ENCODE results near the gene ABCA4.

ABCA4 gene

GRCh38 chr1:94101613-94102525 is 19.1 kb downstream of the ABCA4 start:
- no peak for DNase-seq

- no peak for DNase-seq
Observed at GRCh38 chr1:94100785-94101612, 19.9 kb downstream of the ABCA4 start.

GRCh38 chr1:94100129-94100784 is 20.7 kb downstream of the ABCA4 start:
- DNase-seq = no peak

GRCh38 chr1:94099303-94099702 is 21.6 kb downstream of the ABCA4 start:
- DNase-seq = no peak

- DNase-seq = no peak
Observed at GRCh38 chr1:94098585-94099111, 22.3 kb downstream of the ABCA4 start.

- DNase-seq = no peak
Observed at GRCh38 chr1:94096797-94097549, 24.0 kb downstream of the ABCA4 start.

GRCh38 chr1:94095744-94096469 is 25.0 kb downstream of the ABCA4 start:
- DNase-seq = no peak

GRCh38 chr1:94095112-94095637 is 25.8 kb downstream of the ABCA4 start:
- no peak for DNase-seq

- DNase-seq = no peak
Observed at GRCh38 chr1:94094469-94095111, 26.4 kb downstream of the ABCA4 start.

GRCh38 chr1:94093996-94094395 is 27.0 kb downstream of the ABCA4 start:
- no peak for DNase-seq

- no peak for DNase-seq
Observed at GRCh38 chr1:94093396-94093795, 27.6 kb downstream of the ABCA4 start.

GRCh38 chr1:94092210-94092613 is 28.7 kb downstream of the ABCA4 start:
- no peak for DNase-seq

- no peak for DNase-seq
Observed at GRCh38 chr1:94090761-94091160, 30.2 kb downstream of the ABCA4 start.

GRCh38 chr1:94087193-94087592 is 33.8 kb downstream of the ABCA4 start:
- DNase-seq = no peak

- no peak for DNase-seq
Observed at GRCh38 chr1:94084547-94084946, 36.4 kb downstream of the ABCA4 start.

GRCh38 chr1:94084085-94084484 is 36.9 kb downstream of the ABCA4 start:
- no peak for DNase-seq

GRCh38 chr1:94083681-94084080 is 37.3 kb downstream of the ABCA4 start:
- no peak for DNase-seq

- peak; percentile 51 for DNase-seq
Observed at GRCh38 chr1:94081566-94082344, 39.2 kb downstream of the ABCA4 start.

GRCh38 chr1:94079989-94080388 is 41.0 kb downstream of the ABCA4 start:
- no peak for DNase-seq

Measured in T1000 (cell line).